ENCODE data around the gene AGBL4. TPM values are rescaled to one million over a fixed set of nuclear protein-coding genes. Genes with fewer than 3 reads are reported as not detected.

The AGBL4 gene
- polyA plus RNA-seq, 1 donor (not counting 4 experiments of a cell fraction or from before 2014, with no cell fraction given) = not detected

DNA sequence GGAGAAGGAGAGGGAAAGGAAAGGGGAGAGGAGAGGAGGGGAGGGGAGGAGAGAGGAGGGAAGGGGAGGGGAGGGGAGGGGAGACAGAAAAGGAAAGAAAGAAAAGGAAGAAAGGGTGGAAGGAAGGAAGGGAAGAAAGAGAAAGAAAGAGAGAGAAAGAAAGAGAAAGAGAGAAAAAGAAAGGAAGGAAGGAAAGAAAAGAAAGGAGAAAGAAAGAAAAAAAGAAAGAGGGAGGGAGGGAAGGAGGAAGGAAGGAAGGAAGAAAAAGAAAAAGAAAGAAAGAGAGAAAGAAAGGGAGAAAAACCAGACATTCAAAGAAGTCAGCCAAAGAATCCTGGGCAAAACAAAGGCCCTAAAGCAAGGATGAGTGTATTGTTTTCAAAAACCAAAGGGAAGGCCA, 1426.1 kb downstream of the AGBL4 start:
- dilution Hi-C loops (cut with MboI; ENCODE audit: extremely low pct_ligation_motif_present, low sequenced_read_pairs) = no loop called here

DNA sequence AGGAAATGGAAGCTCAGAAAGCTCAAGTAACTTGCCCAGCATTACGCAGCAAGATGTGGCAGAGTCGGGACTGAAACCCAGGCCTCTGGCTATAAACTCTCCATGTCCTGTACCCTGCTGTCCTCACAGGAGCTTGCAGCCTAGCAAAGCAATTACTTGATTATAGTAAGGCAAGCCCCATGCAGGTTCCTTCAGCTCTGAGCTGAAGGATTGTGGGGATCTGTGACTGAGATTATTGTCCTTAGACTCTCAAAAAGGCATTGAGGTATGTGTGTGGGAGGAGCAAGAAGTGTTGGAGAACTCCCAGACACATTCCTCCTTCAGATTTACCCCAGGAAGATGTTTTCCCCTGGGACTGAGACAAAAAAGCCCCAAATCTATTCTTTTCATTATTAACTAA, 1427.7 kb downstream of the AGBL4 start:
- H2AFZ ChIP-seq (ENCODE audit: control insufficient read depth, low read length) = no peak overlapping the region
- no peak overlapping the region for H3K4me2 ChIP-seq (ENCODE audit: control insufficient read depth, extremely low read depth, insufficient read depth, low read depth, low read length)
- no peaks in the 10 kb centered on the region for H4K20me1 ChIP-seq (ENCODE audit: control insufficient read depth, extremely low read depth, insufficient read depth, low read length)
- no peak overlapping the region for H3K4me3 ChIP-seq (ENCODE audit: control insufficient read depth in 2 of 3, extremely low read depth in 1 of 3, insufficient read depth in 2 of 3, low read depth in 1 of 3, low read length in 3 of 3)
- no peaks in the 10 kb centered on the region for H3K36me3 ChIP-seq (ENCODE audit: control insufficient read depth in 2 of 2, extremely low read depth in 1 of 2, insufficient read depth in 2 of 2, low read length in 2 of 2)
- no peak overlapping the region for H3K9ac ChIP-seq (ENCODE audit: control insufficient read depth, extremely low read depth, insufficient read depth, low read length)
- no peak for FAIRE-seq
- no peaks in the 10 kb centered on the region for H3K9me1 ChIP-seq (ENCODE audit: control insufficient read depth, extremely low read depth, insufficient read depth, low read length)
- no peak for DNase-seq (ENCODE audit: low read depth, low spot score)
- H3K79me2 ChIP-seq (ENCODE audit: control insufficient read depth, insufficient read depth, low read length) = no peaks in the 10 kb centered on the region
- H3K9me3 ChIP-seq (ENCODE audit: control insufficient read depth, low read depth, low read length) = no peaks in the 10 kb centered on the region
- no peak overlapping the region for H3K27ac ChIP-seq (ENCODE audit: control insufficient read depth, insufficient read depth, low read length)
- no peaks in the 10 kb centered on the region for H3K27me3 ChIP-seq (ENCODE audit: control insufficient read depth, extremely low read depth, insufficient read depth, low read length)
- dilution Hi-C loops (cut with MboI; ENCODE audit: extremely low pct_ligation_motif_present, low sequenced_read_pairs) = no loop called here
- no peak for TF ChIP-seq EZH2 (IDR thresholded peaks at IDR 0.05; ENCODE audit: low read length)
- TF ChIP-seq, protein P1, sequence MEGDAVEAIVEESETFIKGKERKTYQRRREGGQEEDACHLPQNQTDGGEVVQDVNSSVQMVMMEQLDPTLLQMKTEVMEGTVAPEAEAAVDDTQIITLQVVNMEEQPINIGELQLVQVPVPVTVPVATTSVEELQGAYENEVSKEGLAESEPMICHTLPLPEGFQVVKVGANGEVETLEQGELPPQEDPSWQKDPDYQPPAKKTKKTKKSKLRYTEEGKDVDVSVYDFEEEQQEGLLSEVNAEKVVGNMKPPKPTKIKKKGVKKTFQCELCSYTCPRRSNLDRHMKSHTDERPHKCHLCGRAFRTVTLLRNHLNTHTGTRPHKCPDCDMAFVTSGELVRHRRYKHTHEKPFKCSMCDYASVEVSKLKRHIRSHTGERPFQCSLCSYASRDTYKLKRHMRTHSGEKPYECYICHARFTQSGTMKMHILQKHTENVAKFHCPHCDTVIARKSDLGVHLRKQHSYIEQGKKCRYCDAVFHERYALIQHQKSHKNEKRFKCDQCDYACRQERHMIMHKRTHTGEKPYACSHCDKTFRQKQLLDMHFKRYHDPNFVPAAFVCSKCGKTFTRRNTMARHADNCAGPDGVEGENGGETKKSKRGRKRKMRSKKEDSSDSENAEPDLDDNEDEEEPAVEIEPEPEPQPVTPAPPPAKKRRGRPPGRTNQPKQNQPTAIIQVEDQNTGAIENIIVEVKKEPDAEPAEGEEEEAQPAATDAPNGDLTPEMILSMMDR (optimal IDR thresholded peaks at IDR 0.05 in 1 of 3, IDR thresholded peaks at IDR 0.05 in 1 of 3, conservative IDR thresholded peaks at IDR 0.05 in 1 of 3; ENCODE audit: extremely low read depth in 1 of 3, insufficient read depth in 2 of 3, low read length in 3 of 3) = no peak
- no peaks in the 10 kb centered on the region for H3K4me1 ChIP-seq (ENCODE audit: control insufficient read depth, extremely low read depth, insufficient read depth, low read length)

More for the DNA sequence above, 1426.1 kb downstream of the AGBL4 start:
- no peak overlapping the region for H3K4me3 ChIP-seq (ENCODE audit: control insufficient read depth in 2 of 3, extremely low read depth in 1 of 3, insufficient read depth in 2 of 3, low read depth in 1 of 3, low read length in 3 of 3)
- no peak overlapping the region for H3K9ac ChIP-seq (ENCODE audit: control insufficient read depth, extremely low read depth, insufficient read depth, low read length)
- no peaks in the 10 kb centered on the region for H4K20me1 ChIP-seq (ENCODE audit: control insufficient read depth, extremely low read depth, insufficient read depth, low read length)
- no peaks in the 10 kb centered on the region for H3K9me3 ChIP-seq (ENCODE audit: control insufficient read depth, low read depth, low read length)
- H3K4me1 ChIP-seq (ENCODE audit: control insufficient read depth, extremely low read depth, insufficient read depth, low read length) = no peaks in the 10 kb centered on the region
- no peak overlapping the region for H2AFZ ChIP-seq (ENCODE audit: control insufficient read depth, low read length)
- no peak for TF ChIP-seq EZH2 (IDR thresholded peaks at IDR 0.05; ENCODE audit: low read length)
- TF ChIP-seq, protein P1 (optimal IDR thresholded peaks at IDR 0.05 in 1 of 3, IDR thresholded peaks at IDR 0.05 in 1 of 3, conservative IDR thresholded peaks at IDR 0.05 in 1 of 3; ENCODE audit: extremely low read depth in 1 of 3, insufficient read depth in 2 of 3, low read length in 3 of 3) = no peak
- H3K36me3 ChIP-seq (ENCODE audit: control insufficient read depth in 2 of 2, extremely low read depth in 1 of 2, insufficient read depth in 2 of 2, low read length in 2 of 2) = no peaks in the 10 kb centered on the region
- no peaks in the 10 kb centered on the region for H3K27me3 ChIP-seq (ENCODE audit: control insufficient read depth, extremely low read depth, insufficient read depth, low read length)
- no peak overlapping the region for H3K4me2 ChIP-seq (ENCODE audit: control insufficient read depth, extremely low read depth, insufficient read depth, low read depth, low read length)
- no peaks in the 10 kb centered on the region for H3K9me1 ChIP-seq (ENCODE audit: control insufficient read depth, extremely low read depth, insufficient read depth, low read length)
- FAIRE-seq = no peak
- DNase-seq (ENCODE audit: low read depth, low spot score) = no peak
- no peak overlapping the region for H3K27ac ChIP-seq (ENCODE audit: control insufficient read depth, insufficient read depth, low read length)
- H3K79me2 ChIP-seq (ENCODE audit: control insufficient read depth, insufficient read depth, low read length) = no peaks in the 10 kb centered on the region

Data from keratinocyte (primary cell).